AG09319 (cell line): ENCODE results near the gene CAMK1G.

Source experiments
- DNase-seq: peaks from one replicate; pipeline ENCODE4 v3.0.0-alpha.2; 2010; ENCODE audit warnings: low read depth; ENCODE audit errors: extremely low read depth
- CTCF ChIP-seq: IDR thresholded peaks from 2 replicates; pipeline ENCODE4 v1.5.1; 2011; ENCODE audit warnings: low read depth, mild to moderate bottlenecking, inconsistent platforms, low read length, moderate library complexity

The CAMK1G gene

DNA sequence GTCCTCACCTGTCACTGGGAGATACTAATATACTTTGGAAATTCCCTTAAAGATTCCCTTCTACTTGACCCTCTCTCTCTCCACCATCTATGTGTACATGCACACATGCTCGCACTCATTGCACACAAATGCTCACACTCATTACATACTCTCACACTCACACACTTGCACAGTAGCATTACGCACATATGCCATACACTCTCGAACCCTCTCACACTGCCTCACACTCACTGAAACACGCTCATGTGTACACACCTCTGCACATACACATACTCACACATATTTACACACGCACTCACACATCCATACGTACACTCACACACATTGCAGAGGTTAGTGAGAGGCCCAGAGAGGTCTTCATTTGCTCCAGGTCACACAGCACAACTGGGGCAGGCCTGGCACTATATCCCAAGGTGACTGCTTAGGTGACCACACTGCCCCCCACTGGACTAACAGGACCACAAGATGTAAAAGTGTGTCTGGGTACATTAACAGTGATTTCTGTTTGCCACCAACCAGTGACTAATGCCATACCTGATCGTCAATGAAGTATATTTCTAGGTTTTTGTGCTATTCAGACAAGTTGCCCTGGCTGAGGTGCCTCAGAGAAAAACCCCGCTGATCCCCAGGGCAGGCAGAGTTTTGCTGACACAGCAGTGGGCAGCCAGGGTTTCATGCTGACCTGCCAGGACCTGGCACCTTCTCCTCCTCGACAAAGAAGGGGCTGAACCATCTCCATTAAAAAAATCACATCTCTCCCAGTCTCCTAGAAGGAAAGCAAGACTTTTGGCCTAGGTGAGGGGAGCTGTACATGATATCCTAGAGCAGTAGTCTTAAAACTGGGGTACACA, 28.5 kb upstream of the CAMK1G start:
- no peak for DNase-seq
- TF ChIP-seq CTCF = no peak

GRCh38 chr1:209556162-209556690, 27.3 kb upstream of the CAMK1G start:
- no peak for TF ChIP-seq CTCF
- no peak for DNase-seq

DNA sequence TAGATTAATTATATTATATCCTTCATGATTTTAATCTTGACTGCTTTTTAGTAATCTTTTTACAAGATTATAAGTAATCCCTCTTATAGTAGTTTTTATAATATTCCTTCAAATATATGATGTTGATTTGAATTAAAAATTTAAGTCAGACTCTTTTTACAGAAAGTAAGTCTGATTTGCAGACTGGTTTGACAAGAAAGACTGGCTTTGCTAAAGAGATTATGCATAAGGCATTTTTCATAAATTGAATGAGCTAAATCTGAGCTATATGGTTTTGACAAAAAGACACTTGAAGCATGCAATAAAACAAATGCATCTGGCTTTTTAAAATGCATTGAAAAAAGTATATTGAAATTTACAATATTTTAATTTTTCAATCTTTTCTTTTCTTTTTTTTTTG, 26.3 kb upstream of the CAMK1G start:
- no peak for TF ChIP-seq CTCF
- DNase-seq = no peak

GRCh38 chr1:209560529-209560928, 23.0 kb upstream of the CAMK1G start:
- DNase-seq = no peak
- TF ChIP-seq CTCF = no peak

DNA sequence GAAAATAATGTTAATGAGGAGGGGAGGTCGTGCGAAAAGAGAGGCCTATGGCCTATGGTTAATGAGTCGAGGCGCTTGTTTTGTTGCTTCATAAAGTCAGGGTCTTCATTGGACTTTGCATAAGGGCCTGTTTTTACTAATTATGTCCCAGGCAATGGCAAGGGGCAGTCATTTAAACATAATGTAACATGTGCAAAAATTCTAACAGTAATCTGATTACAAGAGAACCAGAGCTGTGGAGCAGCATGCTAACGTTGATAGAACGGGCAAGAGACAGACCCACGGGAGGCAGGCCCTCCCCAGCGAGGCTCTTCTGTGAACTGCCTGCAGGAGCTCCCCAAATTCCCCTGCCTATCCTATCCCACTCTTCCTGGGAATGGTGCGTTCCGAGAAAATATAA, 22.6 kb upstream of the CAMK1G start:
- no peak for DNase-seq
- TF ChIP-seq CTCF = no peak

GRCh38 chr1:209561532-209561931, 22.0 kb upstream of the CAMK1G start:
- TF ChIP-seq CTCF = no peak
- DNase-seq = no peak

DNA sequence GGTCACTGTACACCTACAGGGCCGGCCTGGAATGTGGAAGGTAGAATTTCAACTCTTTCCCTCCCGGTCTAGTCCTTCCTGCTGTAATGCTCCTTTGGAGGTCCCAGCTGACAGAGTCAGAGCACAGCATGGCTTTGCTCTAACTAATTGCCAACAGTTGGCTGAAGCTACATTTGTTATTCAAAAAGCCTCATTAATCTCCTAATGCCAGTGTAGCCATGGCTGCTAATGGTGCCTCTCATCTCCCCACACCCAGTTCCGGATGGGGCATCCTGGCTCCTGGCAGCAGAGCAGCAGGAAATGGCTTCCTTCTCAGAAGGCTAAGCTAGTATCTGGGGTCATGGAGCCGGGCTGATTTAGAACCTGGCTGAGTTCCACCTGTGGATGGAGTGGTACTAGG, 18.7 kb upstream of the CAMK1G start:
- DNase-seq = no peak

More for the DNA sequence above, 18.7 kb upstream of the CAMK1G start:
- no peak for TF ChIP-seq CTCF
